ENCODE data around the gene NDUFB2. TPM values are rescaled to one million over a fixed set of nuclear protein-coding genes. Genes with fewer than 3 reads are reported as not detected.
A peak's percentile ranks its signal among the peaks of the same experiment; 100 is the strongest.

NDUFB2 gene
- total and polyA plus RNA-seq, 9 of the 15 experiments (the other 6 are each of a cell fraction or from before 2014, with no cell fraction given): 220 to 2,075 (median 320) TPM

GRCh38 chr7:140696680-140697446 lies at the start of gene NDUFB2 (continued):
- TF ChIP-seq, protein P1, sequence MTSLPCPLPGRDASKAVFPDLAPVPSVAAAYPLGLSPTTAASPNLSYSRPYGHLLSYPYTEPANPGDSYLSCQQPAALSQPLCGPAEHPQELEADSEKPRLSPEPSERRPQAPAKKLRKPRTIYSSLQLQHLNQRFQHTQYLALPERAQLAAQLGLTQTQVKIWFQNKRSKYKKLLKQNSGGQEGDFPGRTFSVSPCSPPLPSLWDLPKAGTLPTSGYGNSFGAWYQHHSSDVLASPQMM (CRISPR knock-in tag; IDR thresholded peaks at IDR 0.05): no peak
- peak; percentile 57; the same call in 1 of the 2 replicates for TF ChIP-seq RUNX1 (IDR thresholded peaks at IDR 0.05; ENCODE audit: low read depth)
- TF ChIP-seq, protein P2, sequence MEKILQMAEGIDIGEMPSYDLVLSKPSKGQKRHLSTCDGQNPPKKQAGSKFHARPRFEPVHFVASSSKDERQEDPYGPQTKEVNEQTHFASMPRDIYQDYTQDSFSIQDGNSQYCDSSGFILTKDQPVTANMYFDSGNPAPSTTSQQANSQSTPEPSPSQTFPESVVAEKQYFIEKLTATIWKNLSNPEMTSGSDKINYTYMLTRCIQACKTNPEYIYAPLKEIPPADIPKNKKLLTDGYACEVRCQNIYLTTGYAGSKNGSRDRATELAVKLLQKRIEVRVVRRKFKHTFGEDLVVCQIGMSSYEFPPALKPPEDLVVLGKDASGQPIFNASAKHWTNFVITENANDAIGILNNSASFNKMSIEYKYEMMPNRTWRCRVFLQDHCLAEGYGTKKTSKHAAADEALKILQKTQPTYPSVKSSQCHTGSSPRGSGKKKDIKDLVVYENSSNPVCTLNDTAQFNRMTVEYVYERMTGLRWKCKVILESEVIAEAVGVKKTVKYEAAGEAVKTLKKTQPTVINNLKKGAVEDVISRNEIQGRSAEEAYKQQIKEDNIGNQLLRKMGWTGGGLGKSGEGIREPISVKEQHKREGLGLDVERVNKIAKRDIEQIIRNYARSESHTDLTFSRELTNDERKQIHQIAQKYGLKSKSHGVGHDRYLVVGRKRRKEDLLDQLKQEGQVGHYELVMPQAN (IDR thresholded peaks at IDR 0.05; ENCODE audit: borderline replicate concordance): peak; percentile 87; the same call in 1 of the 2 replicates
- no peak for TF ChIP-seq TCFL5 (CRISPR knock-in tag; conservative IDR thresholded peaks at IDR 0.05)
- peak; percentile 90 for TF ChIP-seq POLR2H (tag; IDR thresholded peaks at IDR 0.05; ENCODE audit: low read depth)
- TF ChIP-seq MXD1 (CRISPR knock-in tag; IDR thresholded peaks at IDR 0.05; ENCODE audit: borderline replicate concordance, poor library complexity, severe bottlenecking): peak; percentile 58
- TF ChIP-seq RBM17 (IDR thresholded peaks at IDR 0.05; ENCODE audit: borderline replicate concordance, low read depth, low read length): no peak
- peak; percentile 78 for TF ChIP-seq PHB (CRISPR knock-in tag; IDR thresholded peaks at IDR 0.05)
- TF ChIP-seq TSHZ1 (CRISPR knock-in tag; IDR thresholded peaks at IDR 0.05): no peak
- TF ChIP-seq, protein P3, sequence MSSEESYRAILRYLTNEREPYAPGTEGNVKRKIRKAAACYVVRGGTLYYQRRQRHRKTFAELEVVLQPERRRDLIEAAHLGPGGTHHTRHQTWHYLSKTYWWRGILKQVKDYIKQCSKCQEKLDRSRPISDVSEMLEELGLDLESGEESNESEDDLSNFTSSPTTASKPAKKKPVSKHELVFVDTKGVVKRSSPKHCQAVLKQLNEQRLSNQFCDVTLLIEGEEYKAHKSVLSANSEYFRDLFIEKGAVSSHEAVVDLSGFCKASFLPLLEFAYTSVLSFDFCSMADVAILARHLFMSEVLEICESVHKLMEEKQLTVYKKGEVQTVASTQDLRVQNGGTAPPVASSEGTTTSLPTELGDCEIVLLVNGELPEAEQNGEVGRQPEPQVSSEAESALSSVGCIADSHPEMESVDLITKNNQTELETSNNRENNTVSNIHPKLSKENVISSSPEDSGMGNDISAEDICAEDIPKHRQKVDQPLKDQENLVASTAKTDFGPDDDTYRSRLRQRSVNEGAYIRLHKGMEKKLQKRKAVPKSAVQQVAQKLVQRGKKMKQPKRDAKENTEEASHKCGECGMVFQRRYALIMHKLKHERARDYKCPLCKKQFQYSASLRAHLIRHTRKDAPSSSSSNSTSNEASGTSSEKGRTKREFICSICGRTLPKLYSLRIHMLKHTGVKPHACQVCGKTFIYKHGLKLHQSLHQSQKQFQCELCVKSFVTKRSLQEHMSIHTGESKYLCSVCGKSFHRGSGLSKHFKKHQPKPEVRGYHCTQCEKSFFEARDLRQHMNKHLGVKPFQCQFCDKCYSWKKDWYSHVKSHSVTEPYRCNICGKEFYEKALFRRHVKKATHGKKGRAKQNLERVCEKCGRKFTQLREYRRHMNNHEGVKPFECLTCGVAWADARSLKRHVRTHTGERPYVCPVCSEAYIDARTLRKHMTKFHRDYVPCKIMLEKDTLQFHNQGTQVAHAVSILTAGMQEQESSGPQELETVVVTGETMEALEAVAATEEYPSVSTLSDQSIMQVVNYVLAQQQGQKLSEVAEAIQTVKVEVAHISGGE (CRISPR knock-in tag; IDR thresholded peaks at IDR 0.05): peak in 1 of 3 experiments; percentile 83; a peak in 1 of 6 replicates
- TF ChIP-seq RBM15 (IDR thresholded peaks at IDR 0.05; ENCODE audit: insufficient read depth, low read length): no peak
- TF ChIP-seq ZNF668 (CRISPR knock-in tag; IDR thresholded peaks at IDR 0.05): no peak
- TF ChIP-seq NR4A1 (CRISPR knock-in tag; IDR thresholded peaks at IDR 0.05): 0 out of 2 replicates have a peak, but pooled peaks have one; percentile 45
- TF ChIP-seq NR4A1 (tag; IDR thresholded peaks at IDR 0.05): peak; percentile 71; the same call in 1 of the 2 replicates

Data from K562 (cell line).